ENCODE measurements around the gene INPP5F.

- no peak for TF ChIP-seq CTCF (IDR thresholded peaks at IDR 0.05)
- TF ChIP-seq ZFX (IDR thresholded peaks at IDR 0.05; ENCODE audit: borderline replicate concordance), result no peak
Measured at GRCh38 chr10:119736220-119736619, 10.4 kb downstream of the INPP5F start.
